ACHN (cell line): ENCODE measurements around the gene TRPM2.
"Not testable (repeated sequence)": the region's sequence is repeated elsewhere in the genome, so short reads cannot be mapped to it uniquely, and the experiment has no call there.

Source experiments
- DNase-seq: peaks from one replicate; pipeline ENCODE4 v3.0.0-alpha.2; 2015
- in situ Hi-C: cut with HindIII; loops from 2 replicates; pipeline ENCODE4 v1.10.0; 2017; ENCODE audit warnings: low sequenced_read_pairs, low pct_ligation_motif_present, low pct_unique_long_range_greater_than_20kb

The TRPM2 gene

DNA sequence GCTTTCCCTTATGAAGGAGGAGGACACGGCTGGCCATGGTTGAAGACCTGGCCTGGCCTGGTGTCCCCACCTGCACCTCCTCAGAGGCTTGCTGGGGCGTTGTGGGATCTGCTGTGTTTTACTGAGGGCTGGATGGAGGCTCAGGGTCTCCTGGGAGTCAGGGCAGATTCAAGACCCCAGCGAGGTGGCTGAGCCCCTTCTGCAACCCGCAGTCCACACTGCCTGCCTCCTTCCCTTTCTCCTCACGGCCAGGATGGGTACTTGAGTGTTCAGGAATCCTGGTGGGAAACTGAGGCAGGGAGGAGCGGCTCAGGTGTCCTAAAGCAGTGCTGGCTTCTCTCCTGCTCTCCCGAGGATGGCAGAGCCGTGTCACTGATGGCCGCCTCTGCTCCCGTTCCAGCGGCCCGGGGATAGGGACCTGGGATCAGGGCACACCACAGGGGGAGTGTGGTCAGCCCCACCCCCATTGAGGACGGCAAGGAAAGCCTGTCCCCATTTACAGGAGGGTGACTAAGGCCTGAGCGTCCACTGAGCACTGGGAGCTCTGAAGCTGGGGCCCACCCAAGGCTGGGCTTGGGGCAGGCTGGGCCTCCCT, 47.5 kb downstream of the TRPM2 start:
- in situ Hi-C loops = no loop called here
- DNase-seq = no peak

DNA sequence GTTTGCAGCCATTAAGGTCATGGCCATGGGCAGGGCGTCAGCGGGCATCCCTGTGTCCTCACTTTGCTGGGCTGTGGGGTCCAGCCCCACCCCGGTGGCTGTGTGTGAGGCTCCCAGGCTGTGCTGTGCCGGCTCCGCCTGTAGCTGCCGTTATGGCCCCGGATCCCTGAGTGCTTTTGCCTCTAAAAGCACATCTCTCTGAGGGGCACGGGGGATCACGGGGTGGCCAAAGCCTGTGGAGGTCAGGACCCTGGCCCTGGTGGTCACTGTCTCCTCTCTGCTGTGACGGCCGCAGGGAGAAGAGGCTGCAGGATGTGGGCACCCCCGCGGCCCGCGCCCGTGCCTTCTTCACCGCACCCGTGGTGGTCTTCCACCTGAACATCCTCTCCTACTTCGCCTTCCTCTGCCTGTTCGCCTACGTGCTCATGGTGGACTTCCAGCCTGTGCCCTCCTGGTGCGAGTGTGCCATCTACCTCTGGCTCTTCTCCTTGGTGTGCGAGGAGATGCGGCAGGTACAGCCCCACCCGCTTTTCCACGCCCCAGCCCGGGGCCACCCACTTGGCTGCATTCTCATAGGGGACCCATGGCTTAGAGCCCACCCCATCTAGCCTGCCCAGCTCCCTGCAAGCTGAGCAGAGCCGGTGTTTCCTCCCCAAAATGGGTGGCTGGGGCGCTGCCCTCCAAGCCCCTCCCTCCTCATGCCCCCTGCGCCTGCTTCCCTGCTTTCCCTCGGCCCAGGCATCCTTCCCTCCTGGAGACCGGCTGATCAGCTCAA, 48.2 kb downstream of the TRPM2 start:
- in situ Hi-C loops = no loop called here
- no peak for DNase-seq

DNA sequence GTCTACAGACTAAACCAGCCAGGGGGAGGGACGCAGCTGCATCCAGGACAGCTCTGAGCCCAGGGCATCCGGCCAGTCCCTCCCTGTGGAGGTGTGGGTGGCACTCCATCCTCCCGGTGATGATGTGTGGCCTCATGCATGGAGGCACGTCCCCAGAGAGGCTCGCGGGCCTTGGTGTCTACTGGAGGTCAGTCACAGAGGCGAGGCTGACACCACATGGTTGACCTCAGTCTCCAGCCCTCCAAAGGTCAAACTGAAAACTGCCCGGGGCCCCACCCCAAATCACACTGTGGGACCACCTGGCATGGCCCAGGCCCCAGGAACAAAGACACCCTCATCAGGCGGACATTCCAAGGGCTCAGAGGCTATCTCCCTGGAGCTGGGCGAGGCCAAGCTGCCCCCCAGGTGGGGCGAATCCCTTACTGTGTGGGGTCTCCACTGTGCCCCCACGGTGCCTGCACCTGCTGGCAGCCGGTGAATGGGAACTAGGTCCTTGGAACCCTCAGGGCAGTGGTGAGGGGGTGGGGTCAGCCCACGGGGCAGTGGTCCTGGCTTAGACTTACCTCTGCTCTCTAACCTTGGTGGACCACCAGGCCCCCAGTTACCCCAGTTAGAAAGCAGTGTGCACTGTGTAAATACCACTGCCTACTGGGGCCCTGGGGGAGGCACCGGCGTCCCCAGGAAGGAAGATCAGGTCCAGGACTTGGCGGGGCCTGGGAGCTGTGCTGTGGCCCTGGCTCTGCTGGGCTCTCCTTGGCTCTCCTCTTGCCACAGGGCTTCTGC, 49.1 kb downstream of the TRPM2 start:
- no peak for DNase-seq
- in situ Hi-C loops = no loop called here

DNA sequence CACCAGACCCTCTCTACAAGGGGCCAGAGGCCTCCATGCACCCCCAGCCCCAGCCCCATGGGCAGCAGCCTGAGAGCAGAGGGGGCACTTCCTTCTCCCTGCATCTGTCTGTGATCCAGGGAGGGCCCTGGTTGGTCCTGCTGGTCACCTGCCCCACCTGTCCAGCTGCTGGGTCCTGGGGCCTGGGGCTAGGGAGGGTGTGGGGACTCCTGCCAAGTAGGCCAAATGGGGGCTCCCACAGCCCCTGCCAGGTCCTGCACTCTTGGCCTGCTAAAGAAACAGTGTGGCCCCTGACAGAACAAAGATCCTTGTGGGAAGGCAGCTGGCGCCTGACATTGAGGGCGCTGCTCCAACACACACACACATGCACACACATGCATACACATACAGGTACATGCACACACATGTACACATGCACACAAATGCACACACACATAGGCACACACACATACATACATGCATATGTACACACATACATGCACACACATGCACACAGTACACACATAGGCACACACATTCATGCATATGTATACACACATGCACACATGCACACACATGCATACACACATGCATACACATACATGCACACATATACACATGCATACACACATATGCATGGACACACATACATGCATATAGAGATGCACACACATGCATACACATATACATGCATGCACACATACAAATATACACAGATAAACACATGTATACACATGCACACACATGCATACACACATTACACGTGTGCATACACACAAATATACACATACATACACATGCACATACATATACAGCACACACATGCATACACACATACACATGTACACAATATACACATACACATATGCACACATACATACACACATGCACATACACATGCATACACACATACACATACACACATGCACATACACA, 49.9 kb downstream of the TRPM2 start:
- in situ Hi-C loops = no loop called here
- no peak for DNase-seq

DNA sequence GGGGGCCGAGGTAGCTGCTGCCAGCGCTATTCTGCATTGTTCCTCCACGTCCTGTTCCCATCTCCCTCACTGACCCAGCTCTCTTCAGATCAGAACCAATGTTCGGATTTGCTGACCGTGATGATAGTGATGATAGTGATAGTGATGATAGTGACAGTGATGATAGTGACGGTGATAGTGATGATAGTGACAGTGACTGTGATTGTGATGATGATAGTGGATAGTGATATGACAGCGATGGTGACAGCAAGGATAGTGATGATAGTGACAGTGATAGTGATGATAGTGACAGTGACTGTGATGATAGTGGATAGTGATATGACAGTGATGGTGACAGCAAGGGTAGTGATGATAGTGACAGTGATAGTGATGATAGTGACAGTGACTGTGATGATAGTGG, 51.1 kb downstream of the TRPM2 start:
- in situ Hi-C loops, DNase-seq: not testable (repeated sequence)

DNA sequence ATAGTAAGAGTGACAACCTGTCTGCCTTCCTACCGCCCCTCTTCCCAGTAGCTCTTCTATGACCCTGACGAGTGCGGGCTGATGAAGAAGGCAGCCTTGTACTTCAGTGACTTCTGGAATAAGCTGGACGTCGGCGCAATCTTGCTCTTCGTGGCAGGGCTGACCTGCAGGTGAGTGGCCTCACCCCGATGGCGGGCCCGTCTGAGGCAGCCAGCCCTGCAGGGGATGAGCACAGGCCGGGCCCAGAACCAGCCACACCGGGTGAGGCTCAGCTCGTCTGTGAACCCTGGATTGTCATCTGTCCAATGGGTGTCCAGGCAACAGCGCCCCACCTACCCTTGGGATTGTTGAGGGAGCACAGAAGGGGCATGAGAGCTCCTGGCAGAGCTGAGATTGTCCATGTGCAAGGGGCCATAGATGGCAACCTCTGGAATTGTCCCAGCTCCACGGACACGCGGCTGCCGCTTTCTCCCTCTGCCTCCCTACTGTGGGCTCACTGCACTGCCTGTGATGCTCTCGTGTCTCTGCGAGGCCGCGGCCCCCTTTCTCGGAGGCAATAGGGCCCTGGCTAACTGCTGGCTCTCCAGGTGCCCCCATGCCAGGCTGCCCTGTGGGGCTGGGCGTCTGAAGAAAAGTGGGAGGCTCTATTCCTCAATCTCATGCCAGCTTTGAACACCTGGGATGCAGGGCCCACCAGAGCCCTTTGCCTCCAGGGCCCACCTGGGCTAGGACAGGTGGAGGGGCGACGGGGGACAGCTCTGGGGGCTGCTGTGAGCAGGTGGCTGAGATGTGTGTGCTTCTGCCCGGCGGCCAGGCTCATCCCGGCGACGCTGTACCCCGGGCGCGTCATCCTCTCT, 51.9 kb downstream of the TRPM2 start:
- in situ Hi-C loops = no loop called here
- no peak for DNase-seq

DNA sequence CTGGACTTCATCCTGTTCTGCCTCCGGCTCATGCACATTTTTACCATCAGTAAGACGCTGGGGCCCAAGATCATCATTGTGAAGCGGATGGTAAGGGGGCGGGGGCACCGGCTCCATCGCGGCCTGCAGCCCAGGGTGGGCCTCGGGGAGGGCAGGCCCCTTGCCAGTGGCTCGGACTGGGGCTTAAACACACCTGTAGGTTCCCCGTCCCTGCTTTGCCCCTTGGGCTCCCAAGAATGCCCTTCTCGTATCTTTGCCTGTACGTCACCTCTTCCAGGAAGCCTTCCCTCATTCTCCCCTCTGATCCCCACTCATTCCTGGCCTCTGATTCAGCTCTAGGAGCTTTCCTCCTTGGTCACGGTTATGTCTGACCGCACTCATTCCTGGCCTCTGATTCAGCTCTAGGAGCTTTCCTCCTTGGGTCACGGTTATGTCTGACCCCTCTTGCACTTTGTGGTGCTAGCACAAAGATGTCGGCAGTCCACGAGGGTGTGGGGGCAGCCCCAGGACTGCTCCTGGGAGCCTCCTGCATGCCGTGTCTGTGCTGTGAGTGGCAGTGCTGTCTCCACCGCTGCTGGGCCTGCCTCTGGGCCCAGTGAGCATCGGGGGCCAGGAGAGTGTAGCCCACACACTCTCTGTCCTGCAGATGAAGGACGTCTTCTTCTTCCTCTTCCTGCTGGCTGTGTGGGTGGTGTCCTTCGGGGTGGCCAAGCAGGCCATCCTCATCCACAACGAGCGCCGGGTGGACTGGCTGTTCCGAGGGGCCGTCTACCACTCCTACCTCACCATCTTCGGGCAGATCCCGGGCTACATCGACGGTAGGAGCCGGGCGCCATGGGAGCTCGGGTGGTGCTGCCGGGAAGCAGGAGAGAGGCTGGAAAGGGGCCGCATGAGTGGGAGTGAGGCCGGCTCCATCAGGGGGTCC, 52.8 kb downstream of the TRPM2 start:
- DNase-seq = peak; percentile 85
- in situ Hi-C loops = no loop called here

DNA sequence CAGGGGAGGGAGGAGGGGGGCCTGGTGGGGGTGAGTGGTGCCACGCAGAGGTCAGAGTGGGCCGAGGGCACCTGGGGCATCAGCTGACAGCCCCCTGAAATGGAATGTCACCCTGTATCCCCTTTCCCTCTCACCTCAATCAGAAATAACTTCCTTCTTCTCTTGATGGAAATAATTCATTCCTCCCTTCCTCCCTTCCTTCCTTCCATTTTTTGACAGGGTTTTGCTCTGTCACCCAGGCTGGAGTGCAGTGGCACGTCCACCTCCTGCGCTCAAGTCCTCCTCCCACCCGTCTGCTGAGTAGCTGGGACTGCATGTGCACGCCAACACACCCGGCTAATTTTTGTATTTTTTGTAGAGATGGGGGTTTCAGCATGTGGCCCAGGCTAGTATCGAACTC, 53.5 kb downstream of the TRPM2 start:
- in situ Hi-C loops = no loop called here

DNA sequence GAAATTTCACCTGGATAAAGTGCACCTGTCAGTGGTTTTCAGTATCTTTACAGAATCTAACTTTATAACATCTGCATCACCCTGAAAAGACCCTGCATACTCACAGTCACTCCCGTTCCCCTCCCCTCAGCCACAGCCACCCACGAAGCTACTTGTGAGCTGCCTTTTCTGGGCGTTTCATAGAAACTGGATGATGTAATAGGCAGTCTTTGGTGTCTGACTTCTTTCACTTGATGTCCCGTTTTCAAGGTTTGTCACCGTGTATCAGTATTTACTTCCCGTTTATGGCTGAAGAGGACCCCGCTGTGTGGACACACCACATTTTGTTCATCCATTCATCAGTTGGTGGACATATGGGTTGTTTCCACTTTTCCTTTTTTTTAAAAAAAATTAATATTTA, 54.1 kb downstream of the TRPM2 start:
- in situ Hi-C loops = no loop called here
- DNase-seq = no peak

More for the DNA sequence above, 53.5 kb downstream of the TRPM2 start:
- DNase-seq = no peak

DNA sequence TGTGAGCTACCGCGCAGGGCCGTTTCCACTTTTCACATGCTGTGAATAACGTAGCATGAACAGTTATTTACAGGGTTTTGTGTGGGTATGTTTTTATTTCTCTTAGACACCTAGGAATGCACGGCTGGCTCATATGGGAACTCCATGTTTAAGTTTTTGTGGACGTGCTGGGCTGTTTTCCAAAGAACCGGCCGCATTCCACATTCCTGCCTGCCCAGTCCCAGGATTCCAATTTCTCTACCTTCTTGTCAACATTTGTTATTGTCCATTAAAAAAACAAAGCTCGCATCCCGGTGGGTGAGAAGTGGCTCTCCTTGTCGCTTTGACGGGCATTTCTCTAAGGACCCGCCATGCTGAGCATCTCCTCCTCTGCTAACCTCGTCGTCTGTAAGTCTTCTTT, 54.8 kb downstream of the TRPM2 start:
- in situ Hi-C loops = no loop called here
- DNase-seq = no peak

DNA sequence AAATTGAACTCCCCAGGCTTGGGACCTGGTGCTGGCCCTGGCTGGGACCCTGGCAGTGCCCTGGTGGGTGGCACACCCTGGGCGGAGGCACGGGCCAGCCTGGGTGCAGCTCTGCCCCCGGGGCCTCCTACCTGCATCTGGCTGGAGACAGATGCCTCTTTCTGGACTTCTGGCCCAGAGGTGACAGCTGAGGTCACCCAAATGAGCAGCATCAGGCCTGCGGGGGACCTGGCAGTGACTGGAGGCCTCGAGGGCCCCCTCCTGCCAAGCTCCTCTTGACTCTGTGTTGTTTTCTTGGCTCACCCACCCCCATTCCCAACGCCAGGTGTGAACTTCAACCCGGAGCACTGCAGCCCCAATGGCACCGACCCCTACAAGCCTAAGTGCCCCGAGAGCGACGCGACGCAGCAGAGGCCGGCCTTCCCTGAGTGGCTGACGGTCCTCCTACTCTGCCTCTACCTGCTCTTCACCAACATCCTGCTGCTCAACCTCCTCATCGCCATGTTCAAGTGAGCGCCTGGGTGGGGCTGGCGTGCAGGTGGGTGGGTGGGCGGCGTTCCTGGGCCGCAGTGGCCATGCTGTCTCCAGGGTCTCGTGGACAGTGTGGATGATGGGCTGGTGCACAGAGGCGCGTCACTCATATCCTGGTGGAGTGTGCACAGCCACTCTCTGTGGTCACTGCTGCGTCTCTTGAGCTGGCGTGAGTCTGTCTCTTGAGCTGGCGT, 60.3 kb downstream of the TRPM2 start:
- no peak for DNase-seq
- in situ Hi-C loops = no loop called here

DNA sequence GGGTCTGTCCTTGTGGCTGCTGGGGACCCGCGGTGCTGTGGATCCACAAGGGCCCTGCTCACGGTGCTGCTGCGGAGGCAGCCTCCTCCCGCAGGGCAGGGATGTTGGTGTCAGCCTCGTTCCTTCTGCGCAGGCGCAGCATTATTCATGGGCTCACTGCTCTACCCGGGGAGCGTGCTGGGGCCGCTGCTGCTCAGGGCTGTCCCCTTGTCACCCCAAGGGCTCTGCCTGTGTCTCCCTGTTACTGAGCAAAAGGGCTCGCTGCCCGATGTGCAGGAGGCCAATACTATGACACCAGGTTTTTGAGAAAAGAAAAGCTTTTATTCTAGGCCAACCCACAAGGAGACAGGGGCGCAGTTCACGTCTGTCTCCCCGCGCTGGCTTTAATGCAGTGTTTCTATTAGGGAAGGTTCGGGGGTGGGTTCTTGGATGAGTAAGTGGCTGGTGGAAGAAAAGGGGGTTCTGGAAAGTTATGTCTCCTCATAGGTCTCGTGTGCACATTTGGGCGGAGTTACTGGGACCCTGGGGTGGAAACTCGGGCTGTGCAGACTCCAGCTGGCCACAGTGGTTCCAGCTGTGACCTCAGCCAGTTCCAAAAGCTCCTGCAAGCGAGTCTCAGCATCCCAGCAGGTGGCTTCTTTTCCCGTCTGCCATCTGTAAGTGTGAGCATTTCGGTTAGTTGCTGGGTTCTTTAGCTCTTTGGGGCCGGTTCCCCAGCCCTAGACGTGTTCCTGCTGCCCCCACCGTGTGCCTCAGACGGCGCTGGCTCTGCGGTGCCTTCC, 61.1 kb downstream of the TRPM2 start:
- DNase-seq = no peak
- in situ Hi-C loops = no loop called here

DNA sequence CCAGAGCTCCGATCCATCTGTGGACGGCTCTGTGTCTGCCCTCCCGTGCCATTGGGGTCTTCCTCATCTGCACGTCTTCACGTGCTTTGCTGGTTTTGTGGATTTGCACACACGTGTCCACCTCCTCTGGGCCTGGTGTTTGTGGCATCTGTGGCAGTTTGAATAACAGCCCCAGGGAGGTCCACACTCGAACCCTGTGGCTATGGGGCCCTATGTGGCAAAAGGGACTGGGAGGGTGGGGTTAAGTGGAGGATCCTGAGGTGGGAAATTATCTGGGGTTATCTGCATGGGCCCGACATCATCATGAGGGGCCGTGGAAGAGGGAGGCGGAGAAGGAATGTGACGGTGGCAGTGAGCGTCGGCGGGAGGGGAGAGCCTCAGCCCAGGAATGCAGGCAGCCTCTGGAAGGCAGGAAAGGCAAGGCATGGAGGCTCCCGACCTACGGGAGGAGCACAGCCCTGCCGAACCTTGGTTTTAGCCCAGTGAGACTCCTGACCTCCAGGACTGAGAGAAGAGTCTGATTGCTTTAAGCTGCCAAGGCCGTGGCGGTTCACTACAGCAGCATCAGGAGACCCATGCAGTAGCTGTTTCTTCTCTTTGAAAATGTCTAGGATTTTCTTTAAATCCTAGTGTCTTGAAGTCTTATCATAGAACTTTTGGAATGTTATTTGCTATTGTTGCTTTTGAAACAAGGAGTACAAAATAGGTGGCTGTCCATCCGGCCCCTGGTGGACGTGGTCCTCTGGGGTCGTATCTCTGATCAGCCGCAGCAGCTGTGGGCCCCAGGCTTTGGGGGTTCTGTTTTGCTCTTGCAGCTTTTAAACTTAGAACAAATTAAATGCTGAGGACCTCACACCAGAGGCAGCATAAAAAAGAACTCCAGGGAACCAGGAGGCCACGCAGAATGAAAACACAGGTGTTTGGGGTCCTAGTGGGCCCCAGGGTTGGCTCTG, 61.9 kb downstream of the TRPM2 start:
- in situ Hi-C loops = no loop called here
- no peak for DNase-seq

DNA sequence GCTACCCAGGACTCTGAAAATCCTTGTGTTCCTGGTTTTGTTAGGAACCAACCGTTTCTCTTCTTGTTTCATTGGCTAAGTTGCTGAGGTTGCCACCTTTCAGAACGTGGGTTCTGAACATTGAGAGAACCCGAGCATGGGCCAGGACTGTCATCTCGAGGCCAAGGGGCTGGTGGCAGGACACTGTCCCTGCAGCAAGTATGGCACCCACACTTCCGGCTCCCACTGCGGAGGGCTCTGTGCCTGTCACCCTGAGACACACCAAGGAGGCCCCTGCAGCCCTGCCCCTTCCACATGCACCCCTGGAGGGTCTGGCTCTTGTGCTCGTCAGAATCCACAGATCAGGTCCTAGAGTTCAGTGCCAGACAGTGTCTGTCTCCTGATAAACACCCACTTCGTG, 62.8 kb downstream of the TRPM2 start:
- in situ Hi-C loops = no loop called here
- no peak for DNase-seq
